Mesenchymal stem cell (in vitro differentiated cells and primary cell): ENCODE results near the gene EN2.

ENCODE experiments used
- DNase-seq: peaks from one replicate; pipeline ENCODE4 v3.0.0-alpha.2; 2013
- H2AFZ ChIP-seq: one replicate; pipeline ENCODE4 v1.6.1; 2013; ENCODE audit warnings: low read depth, mild to moderate bottlenecking, control low read depth, inconsistent platforms, low read length, moderate library complexity
- H2AK5ac ChIP-seq: 2 replicates; pipeline ENCODE4 v1.6.1; 2013; ENCODE audit warnings: low read length, moderate library complexity, mild to moderate bottlenecking, inconsistent platforms; ENCODE audit not compliant: severe bottlenecking
- H2BK120ac ChIP-seq: one replicate; pipeline ENCODE4 v1.6.1; 2013; ENCODE audit warnings: low read depth, mild to moderate bottlenecking, inconsistent platforms, low read length, moderate library complexity
- H2BK12ac ChIP-seq, 2 experiments: one replicate each; pipeline ENCODE4 v1.6.1; 2013; ENCODE audit warnings: inconsistent platforms in 2 of 2, low read length in 2 of 2, mild to moderate bottlenecking in 2 of 2, moderate library complexity in 2 of 2, control low read depth in 1 of 2
- H2BK15ac ChIP-seq: one replicate; pipeline ENCODE4 v1.6.1; 2013; ENCODE audit warnings: mild to moderate bottlenecking, low read depth, inconsistent platforms; ENCODE audit not compliant: poor library complexity, severe bottlenecking
- H2BK5ac ChIP-seq: 2 replicates; pipeline ENCODE4 v1.6.1; 2013; ENCODE audit warnings: low read depth, mild to moderate bottlenecking, low read length, control low read depth, inconsistent platforms; ENCODE audit not compliant: poor library complexity, severe bottlenecking
- H3K14ac ChIP-seq, 2 experiments: one replicate each; pipeline ENCODE4 v1.6.1; 2013; ENCODE audit warnings: inconsistent platforms in 2 of 2, low read length in 2 of 2, control low read depth in 1 of 2, mild to moderate bottlenecking in 1 of 2, moderate library complexity in 1 of 2
- H3K18ac ChIP-seq, 2 experiments: one replicate each; pipeline ENCODE4 v1.6.1; 2013; ENCODE audit warnings: inconsistent platforms in 2 of 2, low read length in 2 of 2, control low read depth in 1 of 2, low read depth in 1 of 2, mild to moderate bottlenecking in 1 of 2
- H3K23ac ChIP-seq, 2 experiments: one replicate each; pipeline ENCODE4 v1.6.1; 2013; ENCODE audit warnings: inconsistent platforms in 2 of 2, low read length in 2 of 2, mild to moderate bottlenecking in 2 of 2, moderate library complexity in 2 of 2, control low read depth in 1 of 2
- H3K27ac ChIP-seq: 2 replicates; pipeline ENCODE4 v1.5.1; 2013; ENCODE audit warnings: mild to moderate bottlenecking, moderate library complexity, low read length, control low read depth, inconsistent platforms; ENCODE audit not compliant: poor library complexity, severe bottlenecking
- H3K27me3 ChIP-seq, 2 experiments: 2 replicates each; pipeline versions ENCODE4 v1.6.1 to v1.7.0; 2013; ENCODE audit warnings: low read length in 2 of 2, mild to moderate bottlenecking in 2 of 2, moderate library complexity in 2 of 2, control low read depth in 1 of 2, inconsistent platforms in 1 of 2; ENCODE audit not compliant: control insufficient read depth in 1 of 2, insufficient read depth in 1 of 2
- H3K36me3 ChIP-seq, 2 experiments: 2 replicates each; pipeline versions ENCODE4 v1.6.1 to v1.7.0; 2013; ENCODE audit warnings: low read length in 2 of 2, control low read depth in 1 of 2, inconsistent platforms in 1 of 2, low read depth in 1 of 2, mild to moderate bottlenecking in 1 of 2; ENCODE audit not compliant: insufficient read depth in 2 of 2, control insufficient read depth in 1 of 2
- H3K4ac ChIP-seq, 2 experiments: one replicate each; pipeline ENCODE4 v1.6.1; 2013; ENCODE audit warnings: inconsistent platforms in 2 of 2, low read length in 2 of 2, mild to moderate bottlenecking in 2 of 2, moderate library complexity in 2 of 2, control low read depth in 1 of 2, low read depth in 1 of 2
- H3K4me1 ChIP-seq: 2 replicates; pipeline ENCODE4 v1.6.1; 2013; ENCODE audit warnings: low read depth, low read length, control low read depth; ENCODE audit not compliant: control insufficient read depth, insufficient read depth
- H3K4me2 ChIP-seq: 2 replicates; pipeline ENCODE4 v1.6.1; 2013; ENCODE audit warnings: low read length, mild to moderate bottlenecking, inconsistent platforms; ENCODE audit not compliant: poor library complexity, severe bottlenecking
- H3K4me3 ChIP-seq, 2 experiments: 2 replicates each; pipeline versions ENCODE4 v1.5.1 to v1.7.0; 2013; ENCODE audit warnings: low read length in 2 of 2, mild to moderate bottlenecking in 2 of 2, control low read depth in 1 of 2, low read depth in 1 of 2; ENCODE audit not compliant: insufficient read depth in 1 of 2
- H3K79me1 ChIP-seq: replicated peaks from 2 replicates; pipeline ENCODE4 v1.6.1; 2013; ENCODE audit warnings: mild to moderate bottlenecking, control low read depth, low read length, inconsistent platforms; ENCODE audit not compliant: poor library complexity, severe bottlenecking
- H3K9ac ChIP-seq: 2 replicates; pipeline ENCODE4 v1.7.0; 2013; ENCODE audit warnings: mild to moderate bottlenecking, low read length, moderate library complexity
- H3K9me3 ChIP-seq: 2 replicates; pipeline ENCODE4 v1.7.0; 2013; ENCODE audit warnings: mild to moderate bottlenecking, low read length; ENCODE audit not compliant: control insufficient read depth
- H4K8ac ChIP-seq: one replicate; pipeline ENCODE4 v1.6.1; 2013; ENCODE audit warnings: inconsistent platforms, mild to moderate bottlenecking, low read length, moderate library complexity
- H4K91ac ChIP-seq: one replicate; pipeline ENCODE4 v1.6.1; 2013; ENCODE audit warnings: mild to moderate bottlenecking, low read length, inconsistent platforms
- WGBS: methylation state at CpG from one replicate; pipeline ENCODE4 v1.1.7; 2013; ENCODE audit warnings: mixed read lengths; 5-methylcytosine and 5-hydroxymethylcytosine counted together

The EN2 gene

DNA sequence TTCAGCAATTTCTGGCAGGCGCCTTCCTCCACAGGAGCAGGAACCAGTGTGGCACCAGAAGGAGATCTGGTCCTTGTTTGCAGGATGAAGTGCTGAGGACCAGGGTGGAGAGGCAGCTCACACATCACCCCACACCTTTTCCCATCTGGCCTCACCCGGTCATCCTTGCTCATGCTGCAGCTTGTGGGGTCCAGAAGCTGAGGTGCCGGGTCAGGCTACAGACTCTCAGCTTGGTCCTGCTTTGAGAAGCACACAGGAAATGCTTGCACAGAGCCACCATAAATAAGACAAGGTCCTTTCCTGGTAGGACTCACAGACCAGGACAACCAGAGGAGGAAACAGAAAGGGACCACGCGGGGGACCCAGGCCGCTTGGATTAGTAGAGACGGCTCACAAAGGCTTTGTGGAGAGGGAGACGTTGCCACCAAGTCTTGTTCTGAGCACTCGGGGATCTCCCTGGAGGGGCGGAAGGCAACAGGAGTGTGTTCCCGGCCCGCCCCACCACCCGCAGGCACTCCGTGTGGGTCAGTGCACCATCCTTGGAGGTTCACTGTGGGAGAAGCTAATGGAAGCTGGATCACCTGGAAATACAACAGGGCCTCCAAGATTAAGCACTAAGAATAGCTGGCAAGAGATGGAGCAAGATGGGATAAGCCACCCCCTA lies 29.6 kb upstream of the EN2 start:
- WGBS: 83% methylated on average over 14 of the region's 14 CpGs

DNA sequence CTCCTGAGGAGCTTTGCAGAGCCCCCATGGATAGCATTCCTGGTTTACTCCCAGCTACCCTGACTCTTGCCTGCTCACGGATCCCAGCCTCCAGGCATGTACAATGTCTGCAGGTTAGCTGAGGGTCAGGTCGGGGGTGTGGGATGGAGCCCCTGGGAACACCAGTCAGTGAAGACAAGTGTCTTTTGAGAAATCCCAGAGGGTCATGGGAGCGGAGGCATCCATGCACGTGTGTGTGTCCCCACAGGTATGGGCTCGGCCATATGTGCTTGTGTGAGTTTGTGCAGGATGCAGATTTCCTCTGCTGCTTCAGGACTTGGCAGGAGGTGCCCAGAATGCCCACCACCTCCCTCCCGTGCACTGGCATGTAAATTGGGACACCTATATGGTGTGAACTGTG lies 28.3 kb upstream of the EN2 start:
- H2BK12ac ChIP-seq: no peak overlapping the region
- no peak overlapping the region for H2AK5ac ChIP-seq
- H3K4me3 ChIP-seq: no peak overlapping the region
- no peak overlapping the region for H3K9ac ChIP-seq
- H3K27ac ChIP-seq: no peak overlapping the region
- no peaks in the 10 kb centered on the region for H3K4me1 ChIP-seq
- no peak overlapping the region for H3K4ac ChIP-seq
- H2BK15ac ChIP-seq: no peak overlapping the region
- peaks cover 27 to 62% of the 10 kb centered on the region in 2 experiments for H3K27me3 ChIP-seq
- no peaks in the 10 kb centered on the region for H3K36me3 ChIP-seq
- H2AFZ ChIP-seq: no peak overlapping the region
- no peak overlapping the region for H3K14ac ChIP-seq
- H3K79me1 ChIP-seq: no peaks in the 10 kb centered on the region
- H4K91ac ChIP-seq: no peak overlapping the region
- H3K18ac ChIP-seq: no peak overlapping the region
- peaks cover 6% of the 10 kb centered on the region for H3K9me3 ChIP-seq
- DNase-seq: no peak
- WGBS: 71% methylated on average over 6 of the region's 6 CpGs
- H3K4me2 ChIP-seq: no peak overlapping the region
- H3K23ac ChIP-seq: no peak overlapping the region
- no peak overlapping the region for H2BK120ac ChIP-seq
- H2BK5ac ChIP-seq: no peak overlapping the region
- no peak overlapping the region for H4K8ac ChIP-seq

More for the DNA sequence above, 29.6 kb upstream of the EN2 start:
- Histone ChIP-seq H2AFZ (no peak overlapping the region), H3K4me1 (no peaks in the 10 kb centered on the region), H2AK5ac (no peak overlapping the region), H2BK5ac (no peak overlapping the region), H3K18ac (no peak overlapping the region), H3K27ac (no peak overlapping the region), H3K4ac (no peak overlapping the region), H3K36me3 (no peaks in the 10 kb centered on the region), H3K4me2 (no peak overlapping the region), H3K79me1 (no peaks in the 10 kb centered on the region), H4K91ac (no peak overlapping the region), H3K4me3 (no peak overlapping the region), H2BK12ac (no peak overlapping the region), H2BK15ac (no peak overlapping the region), H3K9ac (no peak overlapping the region), H3K23ac (no peak overlapping the region), H2BK120ac (no peak overlapping the region), H3K14ac (no peak overlapping the region), H3K27me3 (peaks cover 27 to 73% of the 10 kb centered on the region in 2 experiments), H3K9me3 (peaks cover 6% of the 10 kb centered on the region), H4K8ac (no peak overlapping the region)
- DNase-seq: no peak

DNA sequence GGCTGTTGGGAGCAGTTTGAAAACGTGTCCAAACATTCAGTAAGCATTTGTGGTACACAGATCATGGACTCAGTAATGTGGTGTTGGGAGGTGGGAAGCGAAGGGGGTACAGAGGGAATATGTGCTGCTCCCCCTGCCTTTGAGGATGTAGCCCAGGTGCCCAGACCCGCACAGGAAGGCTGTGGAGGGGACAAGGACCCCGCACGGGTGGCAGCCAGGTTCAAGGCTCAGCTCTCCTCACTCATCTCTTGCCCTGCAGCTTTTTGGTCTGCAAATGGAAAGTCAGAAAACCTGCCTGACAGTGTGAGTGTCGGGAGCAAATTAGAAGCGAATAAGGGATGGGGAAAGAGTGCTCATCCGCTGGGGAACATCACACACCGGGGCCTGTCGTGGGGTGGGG lies 27.3 kb upstream of the EN2 start:
- Histone ChIP-seq H3K4me3 (no peak overlapping the region), H3K9ac (no peak overlapping the region), H3K27ac (no peak overlapping the region), H3K36me3 (no peaks in the 10 kb centered on the region), H3K14ac (no peak overlapping the region), H3K4ac (no peak overlapping the region), H3K4me2 (no peak overlapping the region), H2BK12ac (no peak overlapping the region), H3K27me3 (peaks cover 30 to 56% of the 10 kb centered on the region in 2 experiments), H2AFZ (no peak overlapping the region), H4K8ac (no peak overlapping the region), H2BK15ac (no peak overlapping the region), H2BK120ac (no peak overlapping the region), H4K91ac (no peak overlapping the region), H3K18ac (no peak overlapping the region), H3K9me3 (peaks cover 6% of the 10 kb centered on the region), H2AK5ac (no peak overlapping the region), H2BK5ac (no peak overlapping the region), H3K23ac (no peak overlapping the region), H3K79me1 (no peaks in the 10 kb centered on the region), H3K4me1 (no peaks in the 10 kb centered on the region)
- DNase-seq: no peak
- WGBS: 71% methylated on average over 9 of the region's 10 CpGs

DNA sequence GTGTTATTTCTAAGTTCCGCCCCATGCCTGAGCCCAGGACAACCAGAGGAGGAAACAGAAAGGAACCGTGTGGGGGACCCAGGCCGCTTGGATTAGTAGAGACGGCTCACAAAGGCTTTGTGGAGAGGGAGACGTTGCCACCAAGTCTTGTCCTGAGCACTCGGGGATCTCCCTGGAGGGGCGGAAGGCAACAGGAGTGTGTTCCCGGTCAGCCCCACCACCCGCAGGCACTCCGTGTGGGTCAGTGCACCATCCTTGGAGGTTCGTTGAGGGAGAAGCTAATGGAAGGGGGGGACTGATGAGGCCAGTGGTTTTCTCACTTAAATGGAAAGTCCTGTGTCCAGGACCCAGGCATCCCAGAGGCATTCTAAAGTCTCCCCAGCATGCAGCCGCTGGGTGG lies 26.7 kb upstream of the EN2 start:
- no peaks in the 10 kb centered on the region for H3K79me1 ChIP-seq
- no peaks in the 10 kb centered on the region for H3K4me1 ChIP-seq
- H3K4ac ChIP-seq: no peak overlapping the region
- peaks cover 6% of the 10 kb centered on the region for H3K9me3 ChIP-seq
- no peak overlapping the region for H3K27ac ChIP-seq
- H4K91ac ChIP-seq: no peak overlapping the region
- H2BK12ac ChIP-seq: no peak overlapping the region
- H4K8ac ChIP-seq: no peak overlapping the region
- H3K4me3 ChIP-seq: no peak overlapping the region
- H2BK5ac ChIP-seq: no peak overlapping the region
- no peaks in the 10 kb centered on the region for H3K36me3 ChIP-seq
- no peak overlapping the region for H3K18ac ChIP-seq
- no peak overlapping the region for H3K9ac ChIP-seq
- H2AFZ ChIP-seq: no peak overlapping the region
- H3K23ac ChIP-seq: no peak overlapping the region
- WGBS: 83% methylated on average over 12 of the region's 12 CpGs
- H3K4me2 ChIP-seq: no peak overlapping the region
- H2BK15ac ChIP-seq: no peak overlapping the region
- no peak overlapping the region for H3K14ac ChIP-seq
- H2AK5ac ChIP-seq: no peak overlapping the region
- DNase-seq: no peak
- peaks cover 34 to 57% of the 10 kb centered on the region in 2 experiments for H3K27me3 ChIP-seq
- no peak overlapping the region for H2BK120ac ChIP-seq
